Natural killer cell treated with Interleukin-12 subunit alpha and Interleukin-12 subunit beta and Interleukin-15 and Interleukin-18, amount 100 ng/mL, for 72 hours (primary cell): ENCODE results near the gene PADI3. TPM values are rescaled to one million over a fixed set of nuclear protein-coding genes. Genes with fewer than 3 reads are reported as not detected.

Experiments used
- ATAC-seq, 2 donors: fragments of 150-1000 bp; cut with Tn5 transposase in 1 of 2; sonication (Bioruptor Pico), chemical (Tn5 transposase) in 1 of 2; 2 replicates each; pipeline ENCODE4 v1.10.0; 2021
- DNase-seq: peaks from one replicate; pipeline ENCODE4 v3.0.0; 2022; ENCODE audit warnings: low spot score
- H3K27ac Mint-ChIP-seq, 2 donors: 1 replicate in 1 of 2; 2 replicates in 1 of 2; pipeline ENCODE4 v1.8.0; 2022; ENCODE audit warnings: mixed read lengths in 2 of 2, mild to moderate bottlenecking in 1 of 2, moderate library complexity in 1 of 2
- H3K27me3 Mint-ChIP-seq, 2 donors: 1 replicate in 1 of 2; 2 replicates in 1 of 2; pipeline ENCODE4 v1.8.0; 2022; ENCODE audit warnings: mixed read lengths in 2 of 2
- H3K36me3 Mint-ChIP-seq: one replicate; pipeline ENCODE4 v1.8.0; 2022; ENCODE audit warnings: mixed read lengths
- H3K4me1 Mint-ChIP-seq, 2 donors: 1 replicate in 1 of 2; 2 replicates in 1 of 2; pipeline ENCODE4 v1.8.0; 2022; ENCODE audit warnings: low read depth in 2 of 2, mixed read lengths in 2 of 2, mild to moderate bottlenecking in 1 of 2
- H3K4me3 Mint-ChIP-seq: one replicate; pipeline ENCODE4 v1.8.0; 2022; ENCODE audit warnings: mixed read lengths
- H3K9me3 Mint-ChIP-seq: 2 replicates; pipeline ENCODE4 v1.8.0; 2022; ENCODE audit warnings: mixed read lengths
- total RNA-seq, 2 donors: library from RNA; stranded (reverse); gene quantifications; one replicate each; pipeline ENCODE4 v1.2.3, GENCODE V29; 2022

Gene PADI3
- total RNA-seq, 2 donors from 2014 or later = not detected

GRCh38 chr1:17277511-17278159 is 28.7 kb downstream of the PADI3 start:
- Mint-ChIP-seq H3K4me1 (peaks cover 6 to 7% of the 10 kb centered on the region in 2 donors), H3K27ac (no peak overlapping the region), H3K4me3 (no peak overlapping the region), H3K9me3 (no peaks in the 10 kb centered on the region), H3K27me3 (peaks cover 9 to 15% of the 10 kb centered on the region in 2 donors), H3K36me3 (no peaks in the 10 kb centered on the region)
- DNase-seq (no peak), ATAC-seq (peak in 1 of 2 donors; percentile 17)

- H3K4me3 Mint-ChIP-seq = no peak overlapping the region
- DNase-seq (no peak), ATAC-seq (no peak)
- no peak overlapping the region for H3K27ac Mint-ChIP-seq
- peaks cover 9 to 15% of the 10 kb centered on the region in 2 donors for H3K27me3 Mint-ChIP-seq
- no peaks in the 10 kb centered on the region for H3K9me3 Mint-ChIP-seq
- H3K4me1 Mint-ChIP-seq = peaks cover 6 to 7% of the 10 kb centered on the region in 2 donors
- no peaks in the 10 kb centered on the region for H3K36me3 Mint-ChIP-seq
These were observed 30.3 kb downstream of the PADI3 start for GRCh38 chr1:17278996-17279830.

GRCh38 chr1:17280436-17280835 is 31.5 kb downstream of the PADI3 start:
- Mint-ChIP-seq H3K4me3 (no peak overlapping the region), H3K4me1 (peaks cover 0 to 6% of the 10 kb centered on the region in 2 donors), H3K36me3 (no peaks in the 10 kb centered on the region), H3K9me3 (no peaks in the 10 kb centered on the region), H3K27me3 (peaks cover 9 to 13% of the 10 kb centered on the region in 2 donors), H3K27ac (no peak overlapping the region)
- no peak for ATAC-seq
- no peak for DNase-seq

- peaks cover 0 to 6% of the 10 kb centered on the region in 2 donors for H3K4me1 Mint-ChIP-seq
- H3K9me3 Mint-ChIP-seq = no peaks in the 10 kb centered on the region
- H3K36me3 Mint-ChIP-seq = no peaks in the 10 kb centered on the region
- DNase-seq (no peak), ATAC-seq (no peak)
- H3K27ac Mint-ChIP-seq = no peak overlapping the region
- no peak overlapping the region for H3K4me3 Mint-ChIP-seq
- H3K27me3 Mint-ChIP-seq = peaks cover 9 to 10% of the 10 kb centered on the region in 2 donors
These were observed 32.0 kb downstream of the PADI3 start for GRCh38 chr1:17280894-17281293.

- H3K27ac Mint-ChIP-seq = no peak overlapping the region
- H3K4me3 Mint-ChIP-seq = no peak overlapping the region
- ATAC-seq (peak in 1 of 2 donors; percentile 29), DNase-seq (no peak)
- no peaks in the 10 kb centered on the region for H3K36me3 Mint-ChIP-seq
- peaks cover 9 to 10% of the 10 kb centered on the region in 2 donors for H3K27me3 Mint-ChIP-seq
- H3K9me3 Mint-ChIP-seq = no peaks in the 10 kb centered on the region
- H3K4me1 Mint-ChIP-seq = peaks cover 0 to 6% of the 10 kb centered on the region in 2 donors
These were observed 32.9 kb downstream of the PADI3 start for GRCh38 chr1:17281775-17282181.

GRCh38 chr1:17282836-17283235 is 33.9 kb downstream of the PADI3 start:
- Mint-ChIP-seq H3K36me3 (no peaks in the 10 kb centered on the region), H3K9me3 (no peaks in the 10 kb centered on the region), H3K4me3 (no peak overlapping the region), H3K27ac (no peak overlapping the region), H3K4me1 (peaks cover 0 to 6% of the 10 kb centered on the region in 2 donors), H3K27me3 (peaks cover 9% of the 10 kb centered on the region in 2 donors)
- DNase-seq = no peak
- ATAC-seq = no peak

- Mint-ChIP-seq H3K27ac (no peak overlapping the region), H3K9me3 (no peaks in the 10 kb centered on the region)
- ATAC-seq = no peak
These were observed 37.7 kb downstream of the PADI3 start for GRCh38 chr1:17286646-17287045.

GRCh38 chr1:17287130-17287776 is 38.4 kb downstream of the PADI3 start:
- no peaks in the 10 kb centered on the region for H3K36me3 Mint-ChIP-seq
- no peaks in the 10 kb centered on the region for H3K9me3 Mint-ChIP-seq
- DNase-seq (no peak), ATAC-seq (peak in 1 of 2 donors; percentile 12)
- H3K4me1 Mint-ChIP-seq = peaks cover 0 to under 1% of the 10 kb centered on the region in 2 donors
- peaks cover 2 to 4% of the 10 kb centered on the region in 2 donors for H3K27me3 Mint-ChIP-seq
- no peak overlapping the region for H3K27ac Mint-ChIP-seq
- no peak overlapping the region for H3K4me3 Mint-ChIP-seq

More at GRCh38 chr1:17286646-17287045, 37.7 kb downstream of the PADI3 start:
- no peak overlapping the region for H3K4me3 Mint-ChIP-seq
- H3K4me1 Mint-ChIP-seq = peaks cover 0 to 6% of the 10 kb centered on the region in 2 donors
- DNase-seq = no peak
- no peaks in the 10 kb centered on the region for H3K36me3 Mint-ChIP-seq
- peaks cover 8 to 10% of the 10 kb centered on the region in 2 donors for H3K27me3 Mint-ChIP-seq

- no peak for DNase-seq
- no peaks in the 10 kb centered on the region for H3K4me1 Mint-ChIP-seq
- no peak overlapping the region for H3K4me3 Mint-ChIP-seq
- H3K27ac Mint-ChIP-seq = no peak overlapping the region
- no peak for ATAC-seq
- no peaks in the 10 kb centered on the region for H3K9me3 Mint-ChIP-seq
- peaks cover 10 to 20% of the 10 kb centered on the region in 2 donors for H3K27me3 Mint-ChIP-seq
- no peaks in the 10 kb centered on the region for H3K36me3 Mint-ChIP-seq
These were observed 40.8 kb downstream of the PADI3 start for GRCh38 chr1:17289721-17290120.

GRCh38 chr1:17290553-17290952 is 41.7 kb downstream of the PADI3 start:
- Mint-ChIP-seq H3K36me3 (no peaks in the 10 kb centered on the region), H3K27me3 (peaks cover 10 to 20% of the 10 kb centered on the region in 2 donors), H3K9me3 (no peaks in the 10 kb centered on the region), H3K4me3 (no peak overlapping the region), H3K27ac (no peak overlapping the region), H3K4me1 (no peaks in the 10 kb centered on the region)
- DNase-seq = no peak
- no peak for ATAC-seq

- ATAC-seq (no peak), DNase-seq (no peak)
- H3K4me3 Mint-ChIP-seq = no peak overlapping the region
- peaks cover 12 to 25% of the 10 kb centered on the region in 2 donors for H3K27me3 Mint-ChIP-seq
- no peaks in the 10 kb centered on the region for H3K36me3 Mint-ChIP-seq
- no peaks in the 10 kb centered on the region for H3K9me3 Mint-ChIP-seq
- no peaks in the 10 kb centered on the region for H3K4me1 Mint-ChIP-seq
- H3K27ac Mint-ChIP-seq = no peak overlapping the region
These were observed 43.6 kb downstream of the PADI3 start for GRCh38 chr1:17292299-17293160.

- H3K27ac Mint-ChIP-seq = no peak overlapping the region
- no peaks in the 10 kb centered on the region for H3K9me3 Mint-ChIP-seq
- no peaks in the 10 kb centered on the region for H3K36me3 Mint-ChIP-seq
- ATAC-seq (no peak), DNase-seq (no peak)
- no peaks in the 10 kb centered on the region for H3K4me1 Mint-ChIP-seq
- no peak overlapping the region for H3K4me3 Mint-ChIP-seq
- H3K27me3 Mint-ChIP-seq = peaks cover 14 to 32% of the 10 kb centered on the region in 2 donors
These were observed 45.0 kb downstream of the PADI3 start for GRCh38 chr1:17293681-17294425.
